Measurements from ENCODE around the gene STAC. TPM values are rescaled to one million over a fixed set of nuclear protein-coding genes. Genes with fewer than 3 reads are reported as not detected.

Gene STAC
- total RNA-seq, 2 experiments from 2014 or later = not detected

DNA sequence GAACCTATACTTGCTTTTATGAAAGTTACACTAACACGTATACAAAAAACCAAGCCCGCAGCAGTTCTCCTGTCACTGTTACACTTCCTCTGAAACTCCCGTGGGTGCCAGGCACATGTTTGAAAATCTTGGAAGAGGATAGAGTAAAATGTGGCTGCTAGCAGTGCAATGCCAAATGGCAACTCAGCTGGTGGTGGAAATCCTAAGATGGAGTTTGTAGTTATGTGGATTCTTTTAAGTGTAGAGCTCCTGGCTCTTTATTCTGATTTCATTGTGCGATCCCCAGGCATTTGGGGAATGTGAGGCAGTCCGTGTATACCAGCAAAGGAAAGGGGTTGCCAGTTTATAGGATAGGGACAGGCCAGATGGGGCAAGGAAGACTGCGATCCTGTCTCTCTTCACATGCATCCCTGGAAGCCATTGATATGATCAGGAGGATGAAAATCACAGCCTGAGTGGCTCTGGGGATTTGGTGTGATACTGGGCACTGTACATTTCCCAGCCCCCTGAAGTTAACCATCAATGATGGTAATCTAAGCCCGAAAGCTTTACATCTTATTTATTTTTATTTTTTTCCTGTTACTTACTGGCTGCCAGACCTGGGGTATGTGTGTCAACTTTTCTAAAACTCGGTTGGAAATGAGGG lies 1.1 kb downstream of the STAC start:
- H3K27ac Mint-ChIP-seq = no peak overlapping the region
- no peak for DNase-seq
- H3K9me3 Mint-ChIP-seq (ENCODE audit: insufficient read depth) = no peaks in the 10 kb centered on the region
- peaks cover 37% of the 10 kb centered on the region for H3K27me3 Mint-ChIP-seq (ENCODE audit: low read depth)
- H3K4me1 Mint-ChIP-seq (ENCODE audit: low read depth) = peaks cover 13% of the 10 kb centered on the region
- ATAC-seq = no peak
- peak overlapping the region; percentile 41 for H3K4me3 Mint-ChIP-seq
- POLR2A ChIA-PET = no interaction called here
- no peaks in the 10 kb centered on the region for H3K36me3 Mint-ChIP-seq (ENCODE audit: low read depth)
- CTCF ChIA-PET = no interaction called here

DNA sequence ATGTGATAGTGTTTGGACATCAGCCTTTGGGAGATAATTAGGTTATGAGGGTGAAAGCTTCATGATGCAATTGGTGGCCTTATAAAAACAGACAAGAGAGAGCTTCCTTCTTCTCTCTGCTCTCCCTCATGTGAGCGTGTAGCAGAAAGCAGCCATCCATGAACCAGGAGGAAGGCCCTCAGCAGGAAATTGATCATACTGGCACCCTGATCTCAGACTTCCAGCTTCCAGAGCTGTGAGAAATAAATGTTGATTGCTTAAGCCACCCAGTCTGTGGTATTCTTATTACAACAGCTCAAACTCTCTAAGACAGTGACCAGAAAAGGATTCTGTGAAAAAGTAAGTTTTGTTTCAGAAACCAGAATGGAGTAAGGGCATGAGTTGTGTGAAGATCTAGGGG lies 13.3 kb downstream of the STAC start:
- DNase-seq (no peak), ATAC-seq (no peak)
- H3K4me1 Mint-ChIP-seq (ENCODE audit: low read depth) = no peaks in the 10 kb centered on the region
- CTCF ChIA-PET = no interaction called here
- H3K4me3 Mint-ChIP-seq = no peak overlapping the region
- H3K9me3 Mint-ChIP-seq (ENCODE audit: insufficient read depth) = no peaks in the 10 kb centered on the region
- H3K27me3 Mint-ChIP-seq (ENCODE audit: low read depth) = peaks cover 7% of the 10 kb centered on the region
- no peaks in the 10 kb centered on the region for H3K36me3 Mint-ChIP-seq (ENCODE audit: low read depth)
- POLR2A ChIA-PET = no interaction called here
- no peak overlapping the region for H3K27ac Mint-ChIP-seq

DNA sequence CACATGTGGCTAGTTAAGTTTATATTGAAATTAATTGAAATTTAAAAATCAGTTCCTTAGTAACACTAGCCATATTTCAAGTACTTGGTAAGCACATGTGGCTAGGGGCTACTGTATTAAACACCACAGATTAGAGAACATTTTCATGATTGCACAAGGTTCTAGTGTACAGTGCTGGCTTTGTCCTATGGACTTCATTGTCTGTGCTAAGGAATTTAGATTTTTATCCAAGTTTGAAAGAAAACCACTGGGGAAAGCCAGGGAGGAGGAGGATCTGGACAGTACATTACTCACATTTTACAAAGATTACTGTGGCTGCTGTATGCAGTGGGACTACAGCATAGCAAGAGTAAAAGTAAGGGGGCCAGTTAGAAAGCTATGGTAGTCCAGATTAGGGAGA lies 13.9 kb downstream of the STAC start:
- Mint-ChIP-seq H3K27me3 (ENCODE audit: low read depth) (peaks cover 7% of the 10 kb centered on the region), H3K4me1 (ENCODE audit: low read depth) (no peaks in the 10 kb centered on the region), H3K9me3 (ENCODE audit: insufficient read depth) (no peaks in the 10 kb centered on the region), H3K4me3 (no peak overlapping the region), H3K36me3 (ENCODE audit: low read depth) (no peaks in the 10 kb centered on the region), H3K27ac (no peak overlapping the region)
- no peak for ATAC-seq
- DNase-seq = no peak
- ChIA-PET CTCF (no interaction called here), POLR2A (no interaction called here)

DNA sequence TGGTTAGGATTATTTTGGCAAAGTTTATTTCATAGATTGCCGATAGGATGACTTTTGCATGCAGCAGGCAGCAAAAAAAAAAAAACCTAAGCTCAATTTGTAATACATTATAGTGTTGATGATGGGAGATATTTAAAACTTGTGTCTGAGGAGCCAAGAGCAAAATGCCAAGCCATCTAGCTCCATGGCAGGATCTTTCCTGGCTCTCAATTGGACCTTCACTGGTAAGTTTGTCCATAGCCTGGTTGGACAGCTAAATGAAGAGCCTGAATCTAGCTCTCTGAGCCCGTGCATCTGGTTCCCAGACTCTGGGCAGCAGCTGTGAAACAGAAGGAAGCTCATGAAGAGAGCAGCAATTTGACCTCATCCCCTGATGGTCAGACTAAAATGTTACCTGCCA lies 17.5 kb downstream of the STAC start:
- ATAC-seq = no peak
- POLR2A ChIA-PET = no interaction called here
- CTCF ChIA-PET = interaction anchor here (0.6 kb wide), 1 partner anchor 1731 kb away, joined by 3 read pairs; no protein-coding TSS in a partner anchor

DNA sequence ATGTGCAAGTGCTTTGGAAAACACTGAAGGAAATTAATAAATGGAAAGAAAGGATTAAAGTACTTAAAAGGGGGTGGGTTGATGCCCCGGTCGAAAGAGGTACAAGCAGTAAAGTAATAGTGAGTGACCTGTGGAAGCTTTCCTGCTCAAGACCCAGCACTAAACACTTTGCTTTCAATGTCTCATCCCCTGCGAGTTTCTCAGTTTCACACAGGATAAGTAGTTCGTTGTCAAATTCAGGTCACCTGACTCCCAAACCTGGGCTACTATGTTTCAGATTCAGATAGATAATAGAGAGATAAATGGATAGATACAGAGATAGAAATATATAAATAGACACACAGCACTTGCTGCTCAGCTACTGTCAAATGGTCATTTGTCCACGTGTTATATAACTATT lies 19.6 kb downstream of the STAC start:
- Mint-ChIP-seq H3K27me3 (ENCODE audit: low read depth) (peaks cover 3% of the 10 kb centered on the region), H3K4me1 (ENCODE audit: low read depth) (no peaks in the 10 kb centered on the region), H3K4me3 (no peak overlapping the region), H3K9me3 (ENCODE audit: insufficient read depth) (no peaks in the 10 kb centered on the region), H3K27ac (no peak overlapping the region), H3K36me3 (ENCODE audit: low read depth) (no peaks in the 10 kb centered on the region)
- ATAC-seq = no peak
- ChIA-PET POLR2A (no interaction called here), CTCF (no interaction called here)
- no peak for DNase-seq

More for the DNA sequence above, 17.5 kb downstream of the STAC start:
- Mint-ChIP-seq H3K27ac (no peak overlapping the region), H3K9me3 (ENCODE audit: insufficient read depth) (no peaks in the 10 kb centered on the region), H3K27me3 (ENCODE audit: low read depth) (peaks cover 6% of the 10 kb centered on the region), H3K4me1 (ENCODE audit: low read depth) (no peaks in the 10 kb centered on the region), H3K4me3 (no peak overlapping the region), H3K36me3 (ENCODE audit: low read depth) (no peaks in the 10 kb centered on the region)
- DNase-seq = no peak

DNA sequence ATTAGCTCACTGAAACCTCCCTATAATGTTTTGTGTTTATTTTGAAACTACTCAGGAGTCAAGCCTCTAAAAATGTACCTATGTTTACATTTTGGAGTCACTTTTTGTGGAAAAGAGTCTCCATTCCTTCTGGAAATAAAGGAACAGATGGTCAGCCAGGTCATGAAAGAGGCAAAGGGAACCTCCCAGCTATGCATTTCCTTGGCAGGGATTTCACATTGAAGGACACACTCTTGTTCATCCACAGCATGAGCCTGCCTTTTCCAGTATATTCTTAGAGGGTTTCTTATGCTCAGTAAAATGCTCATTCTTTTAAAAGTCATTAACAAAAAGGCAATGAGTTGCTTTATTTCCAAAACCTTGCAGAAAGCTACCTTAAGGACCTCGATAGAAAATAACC lies 20.8 kb downstream of the STAC start:
- DNase-seq = no peak
- H3K27me3 Mint-ChIP-seq (ENCODE audit: low read depth) = no peaks in the 10 kb centered on the region
- no peak for ATAC-seq
- H3K4me1 Mint-ChIP-seq (ENCODE audit: low read depth) = no peaks in the 10 kb centered on the region
- H3K27ac Mint-ChIP-seq = no peak overlapping the region
- CTCF ChIA-PET = no interaction called here
- no peaks in the 10 kb centered on the region for H3K9me3 Mint-ChIP-seq (ENCODE audit: insufficient read depth)
- POLR2A ChIA-PET = no interaction called here
- no peaks in the 10 kb centered on the region for H3K36me3 Mint-ChIP-seq (ENCODE audit: low read depth)
- H3K4me3 Mint-ChIP-seq = no peak overlapping the region

DNA sequence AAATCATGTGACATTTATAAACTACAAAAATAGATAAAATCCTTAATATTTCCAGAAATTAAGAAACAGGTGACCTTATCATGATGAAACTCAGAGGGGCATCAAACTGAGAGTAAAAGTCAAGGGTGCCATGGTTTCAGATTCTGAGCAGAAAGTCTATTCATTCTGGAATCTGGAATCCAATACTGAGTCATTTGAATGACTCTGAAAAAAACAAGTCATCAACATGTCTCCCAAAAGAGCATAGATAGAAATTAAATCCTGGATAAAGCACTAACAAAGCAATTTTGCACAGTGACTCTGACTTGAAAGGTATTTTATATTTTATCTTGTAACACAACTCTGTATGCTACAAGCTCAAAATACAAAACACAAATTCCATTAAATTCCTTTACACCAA lies 23.4 kb downstream of the STAC start:
- DNase-seq (no peak), ATAC-seq (no peak)
- Mint-ChIP-seq H3K4me1 (ENCODE audit: low read depth) (no peaks in the 10 kb centered on the region), H3K27ac (no peak overlapping the region), H3K36me3 (ENCODE audit: low read depth) (no peaks in the 10 kb centered on the region), H3K4me3 (no peak overlapping the region), H3K27me3 (ENCODE audit: low read depth) (no peaks in the 10 kb centered on the region), H3K9me3 (ENCODE audit: insufficient read depth) (no peaks in the 10 kb centered on the region)
- CTCF ChIA-PET = no interaction called here
- POLR2A ChIA-PET = no interaction called here

DNA sequence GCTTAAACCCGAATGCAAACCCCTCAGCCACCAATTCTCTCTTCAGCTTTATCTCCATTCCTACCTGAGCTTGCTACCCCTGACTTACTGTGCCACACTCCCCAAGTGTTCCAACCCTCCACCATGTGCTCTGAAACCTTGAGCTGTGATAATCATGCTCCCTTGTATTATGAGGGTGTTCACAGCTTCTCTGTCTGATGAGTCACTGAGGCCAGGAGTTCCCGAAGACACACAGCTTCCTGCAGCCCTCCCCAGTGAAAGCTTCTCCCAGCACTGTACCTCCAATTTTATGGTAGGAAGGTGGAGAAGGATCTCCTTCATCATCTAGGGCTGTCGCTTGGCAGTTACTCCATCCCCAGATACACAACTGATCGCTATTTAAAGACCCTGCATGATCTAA lies 24.9 kb downstream of the STAC start:
- ChIA-PET POLR2A (no interaction called here), CTCF (no interaction called here)
- Mint-ChIP-seq H3K36me3 (ENCODE audit: low read depth) (no peaks in the 10 kb centered on the region), H3K4me3 (no peak overlapping the region), H3K27me3 (ENCODE audit: low read depth) (no peaks in the 10 kb centered on the region), H3K9me3 (ENCODE audit: insufficient read depth) (no peaks in the 10 kb centered on the region), H3K4me1 (ENCODE audit: low read depth) (no peaks in the 10 kb centered on the region), H3K27ac (no peak overlapping the region)
- no peak for DNase-seq
- no peak for ATAC-seq

DNA sequence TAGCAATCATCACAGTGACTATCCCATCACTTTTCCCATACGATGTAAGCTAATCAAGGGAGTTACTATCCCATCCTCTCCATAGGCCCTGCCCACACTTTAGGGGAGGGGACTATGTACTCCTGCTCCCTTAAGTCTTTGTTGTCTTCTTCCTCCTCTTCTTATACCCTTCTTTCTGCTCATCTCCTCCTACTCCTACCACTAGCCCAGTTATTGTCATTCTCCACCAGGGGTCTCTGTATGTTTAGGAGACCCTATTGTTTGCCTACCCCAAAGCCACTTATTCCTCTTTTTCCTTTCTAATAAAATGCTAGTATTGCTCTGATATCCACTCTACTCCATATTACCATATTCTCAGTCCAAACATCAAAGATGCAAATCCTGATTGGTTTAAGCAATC lies 27.8 kb downstream of the STAC start:
- no peaks in the 10 kb centered on the region for H3K4me1 Mint-ChIP-seq (ENCODE audit: low read depth)

DNA sequence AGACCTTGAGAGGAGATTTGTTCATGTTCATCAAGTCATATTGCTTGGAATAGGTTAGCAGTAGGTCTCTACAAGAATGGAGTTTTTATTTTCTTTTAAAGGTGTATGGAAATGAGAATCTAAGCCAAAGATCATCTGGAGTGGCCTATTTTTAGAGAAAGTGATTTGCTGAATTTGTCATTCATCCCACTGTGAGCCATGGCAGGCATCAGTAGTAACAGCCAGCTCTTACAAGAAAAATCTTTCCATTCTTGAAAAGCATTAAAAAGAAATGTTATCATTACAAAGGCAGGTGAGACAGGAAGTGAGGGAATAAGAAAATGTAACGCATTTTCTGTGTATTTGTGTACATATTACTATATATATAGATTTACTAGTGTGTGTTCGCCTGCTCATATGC lies 29.6 kb downstream of the STAC start:
- CTCF ChIA-PET = no interaction called here
- Mint-ChIP-seq H3K4me3 (no peak overlapping the region), H3K27ac (no peak overlapping the region), H3K27me3 (ENCODE audit: low read depth) (no peaks in the 10 kb centered on the region), H3K9me3 (ENCODE audit: insufficient read depth) (no peaks in the 10 kb centered on the region), H3K36me3 (ENCODE audit: low read depth) (no peaks in the 10 kb centered on the region), H3K4me1 (ENCODE audit: low read depth) (no peaks in the 10 kb centered on the region)
- POLR2A ChIA-PET = no interaction called here
- ATAC-seq = no peak
- DNase-seq = no peak

More for the DNA sequence above, 27.8 kb downstream of the STAC start:
- no peaks in the 10 kb centered on the region for H3K27me3 Mint-ChIP-seq (ENCODE audit: low read depth)
- ATAC-seq (no peak), DNase-seq (no peak)
- ChIA-PET CTCF (no interaction called here), POLR2A (no interaction called here)
- no peak overlapping the region for H3K4me3 Mint-ChIP-seq
- H3K9me3 Mint-ChIP-seq (ENCODE audit: insufficient read depth) = no peaks in the 10 kb centered on the region
- no peak overlapping the region for H3K27ac Mint-ChIP-seq
- H3K36me3 Mint-ChIP-seq (ENCODE audit: low read depth) = no peaks in the 10 kb centered on the region

DNA sequence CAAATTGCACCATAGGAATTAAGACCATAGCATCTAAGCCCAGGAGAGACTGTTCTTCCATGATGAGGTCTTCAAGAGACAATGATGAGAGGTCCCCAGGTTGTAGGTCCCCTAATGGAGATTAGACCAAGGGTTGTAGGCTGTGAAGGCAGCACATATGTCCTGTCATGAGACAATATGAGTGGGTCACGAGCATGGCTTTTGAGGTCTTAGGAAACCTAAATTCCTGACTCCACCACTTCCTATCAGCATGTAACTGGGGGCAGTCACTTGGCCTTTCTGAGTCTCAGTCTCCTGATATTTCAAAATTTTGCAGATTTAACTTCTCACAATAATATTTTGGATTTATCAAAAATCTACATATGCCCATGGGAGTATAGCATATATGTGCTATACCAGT lies 31.3 kb downstream of the STAC start:
- DNase-seq (no peak), ATAC-seq (no peak)
- Mint-ChIP-seq H3K27me3 (ENCODE audit: low read depth) (no peaks in the 10 kb centered on the region), H3K9me3 (ENCODE audit: insufficient read depth) (no peaks in the 10 kb centered on the region), H3K4me1 (ENCODE audit: low read depth) (no peaks in the 10 kb centered on the region), H3K27ac (no peak overlapping the region), H3K4me3 (no peak overlapping the region), H3K36me3 (ENCODE audit: low read depth) (no peaks in the 10 kb centered on the region)
- CTCF ChIA-PET = no interaction called here
- POLR2A ChIA-PET = no interaction called here

DNA sequence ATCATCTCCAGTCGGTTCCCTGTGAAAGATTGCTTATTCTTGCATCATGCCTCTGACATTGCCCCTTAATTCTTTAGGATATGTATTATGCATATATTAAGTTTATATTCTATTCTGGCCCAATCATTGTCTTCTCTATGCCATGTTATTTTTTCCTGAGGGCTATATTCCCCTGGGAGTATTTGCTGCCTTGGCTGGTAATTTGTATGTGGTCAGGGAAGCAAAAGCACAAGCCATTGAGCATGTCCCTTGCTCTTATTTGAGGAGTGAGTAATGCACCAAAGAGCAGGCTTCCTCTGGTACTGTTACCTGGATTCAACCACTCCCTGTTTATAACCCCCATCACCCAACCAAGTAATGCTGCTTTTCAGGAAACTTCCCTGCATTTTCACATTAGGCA lies 36.3 kb downstream of the STAC start:
- ChIA-PET POLR2A (no interaction called here), CTCF (interaction anchor here (0.6 kb wide), 1 partner anchor 743 kb away, joined by 3 read pairs; no protein-coding TSS in a partner anchor)
- ATAC-seq = no peak
- H3K4me1 Mint-ChIP-seq (ENCODE audit: low read depth) = no peaks in the 10 kb centered on the region
- no peak for DNase-seq
- no peak overlapping the region for H3K27ac Mint-ChIP-seq
- H3K4me3 Mint-ChIP-seq = no peak overlapping the region
- no peaks in the 10 kb centered on the region for H3K36me3 Mint-ChIP-seq (ENCODE audit: low read depth)
- H3K27me3 Mint-ChIP-seq (ENCODE audit: low read depth) = peaks cover 2% of the 10 kb centered on the region
- H3K9me3 Mint-ChIP-seq (ENCODE audit: insufficient read depth) = no peaks in the 10 kb centered on the region

DNA sequence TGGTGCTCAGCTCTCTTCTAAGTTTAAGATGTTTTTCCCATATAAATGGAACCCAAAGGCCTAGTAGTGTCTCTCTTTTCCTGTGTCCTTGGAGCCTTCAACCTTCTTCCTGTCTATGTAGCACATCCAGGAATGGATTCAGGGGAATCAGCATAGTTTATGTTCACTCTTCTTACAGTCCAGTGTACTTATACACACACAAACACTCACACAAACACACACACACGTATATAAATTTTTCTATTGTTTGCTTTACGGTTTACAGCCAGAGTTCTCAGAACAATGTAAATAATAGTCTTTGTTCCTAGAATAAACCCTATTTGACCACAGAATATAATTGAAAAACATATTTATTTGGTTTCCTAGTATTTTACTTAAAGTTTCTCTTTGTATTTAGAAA lies 36.9 kb downstream of the STAC start:
- POLR2A ChIA-PET = no interaction called here
- H3K36me3 Mint-ChIP-seq (ENCODE audit: low read depth) = no peaks in the 10 kb centered on the region

More for the DNA sequence above, 36.9 kb downstream of the STAC start:
- Mint-ChIP-seq H3K9me3 (ENCODE audit: insufficient read depth) (no peaks in the 10 kb centered on the region), H3K4me3 (no peak overlapping the region), H3K27me3 (ENCODE audit: low read depth) (peaks cover 3% of the 10 kb centered on the region), H3K4me1 (ENCODE audit: low read depth) (no peaks in the 10 kb centered on the region), H3K27ac (no peak overlapping the region)
- CTCF ChIA-PET = interaction anchor here (0.6 kb wide), 1 partner anchor 744 kb away, joined by 3 read pairs; no protein-coding TSS in a partner anchor
- DNase-seq (no peak), ATAC-seq (no peak)
